ENCODE measurements around the gene MTX3.

DNA sequence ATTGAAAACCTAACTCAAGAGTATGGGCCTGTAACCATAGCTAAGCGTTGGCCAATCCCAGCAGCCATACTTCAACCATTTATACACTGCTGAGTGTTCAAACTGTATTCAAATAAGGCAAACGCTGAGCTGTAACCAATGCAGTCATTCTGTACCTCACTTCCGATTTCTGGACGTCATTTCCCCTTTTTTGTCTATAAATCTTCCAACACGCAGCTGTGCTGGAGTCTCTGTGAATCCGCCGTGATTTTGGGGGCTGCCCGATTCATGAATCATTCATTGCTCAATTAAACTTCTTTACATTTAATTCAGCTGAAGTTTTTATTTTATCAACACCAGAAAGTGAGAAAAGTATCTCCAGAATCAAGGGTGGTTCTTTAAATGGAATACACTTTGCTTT lies 31.7 kb downstream of the MTX3 start:
- TF ChIP-seq CTCF (IDR thresholded peaks at IDR 0.05; ENCODE audit: low read depth, low read length, poor library complexity, severe bottlenecking) (no peak), EZH2phosphoT487 (IDR thresholded peaks at IDR 0.05; ENCODE audit: borderline replicate concordance, low read length) (no peak)

Data from DOHH2 (cell line).